ENCODE measurements around the gene GARNL3. TPM values are rescaled to one million over a fixed set of nuclear protein-coding genes. Genes with fewer than 3 reads are reported as not detected.

GARNL3 gene
- total RNA-seq, 1 experiment from 2014 or later: 1.2 TPM

- Histone ChIP-seq H4K20me1 (ENCODE audit: insufficient read depth, low read depth, low read length) (no peaks in the 10 kb centered on the region), H3K4me3 (ENCODE audit: low read length) (no peak overlapping the region), H3K9me3 (ENCODE audit: low read length) (no peaks in the 10 kb centered on the region), H3K9ac (ENCODE audit: low read length) (no peak overlapping the region), H3K9me2 (replicated peaks; ENCODE audit: insufficient read depth, low read length) (no peaks in the 10 kb centered on the region), H3K4me1 (ENCODE audit: low read length) (no peaks in the 10 kb centered on the region), H2AFZ (ENCODE audit: low read length) (no peak overlapping the region), H3K27ac (ENCODE audit: low read length) (no peak overlapping the region), H3K79me2 (ENCODE audit: low read length) (no peaks in the 10 kb centered on the region), H3K4me2 (ENCODE audit: low read depth, low read length, poor library complexity, severe bottlenecking) (no peak overlapping the region), H3K36me3 (ENCODE audit: insufficient read depth, low read length) (no peaks in the 10 kb centered on the region), H3K27me3 (ENCODE audit: low read length) (no peaks in the 10 kb centered on the region; the same call in 1 of the 2 replicates)
- DNase-seq: no peak
Observed at GRCh38 chr9:127380479-127380878, 115.9 kb downstream of the GARNL3 start.

GRCh38 chr9:127382541-127382940 lies 118.0 kb downstream of the GARNL3 start:
- no peaks in the 10 kb centered on the region for H3K9me2 ChIP-seq (replicated peaks; ENCODE audit: insufficient read depth, low read length)
- H2AFZ ChIP-seq (ENCODE audit: low read length): no peak overlapping the region
- no peak overlapping the region for H3K27ac ChIP-seq (ENCODE audit: low read length)
- H3K79me2 ChIP-seq (ENCODE audit: low read length): no peaks in the 10 kb centered on the region
- H3K4me1 ChIP-seq (ENCODE audit: low read length): peaks cover 18% of the 10 kb centered on the region
- no peaks in the 10 kb centered on the region for H4K20me1 ChIP-seq (ENCODE audit: insufficient read depth, low read depth, low read length)
- no peaks in the 10 kb centered on the region for H3K9me3 ChIP-seq (ENCODE audit: low read length)
- no peaks in the 10 kb centered on the region; the same call in 1 of the 2 replicates for H3K27me3 ChIP-seq (ENCODE audit: low read length)
- no peak overlapping the region for H3K4me3 ChIP-seq (ENCODE audit: low read length)
- H3K36me3 ChIP-seq (ENCODE audit: insufficient read depth, low read length): no peaks in the 10 kb centered on the region
- no peak overlapping the region for H3K9ac ChIP-seq (ENCODE audit: low read length)
- DNase-seq: no peak
- no peak overlapping the region for H3K4me2 ChIP-seq (ENCODE audit: low read depth, low read length, poor library complexity, severe bottlenecking)

- no peak for DNase-seq
- H3K9me2 ChIP-seq (replicated peaks; ENCODE audit: insufficient read depth, low read length): no peaks in the 10 kb centered on the region
- H3K9ac ChIP-seq (ENCODE audit: low read length): no peak overlapping the region
- H4K20me1 ChIP-seq (ENCODE audit: insufficient read depth, low read depth, low read length): no peaks in the 10 kb centered on the region
- no peak overlapping the region for H2AFZ ChIP-seq (ENCODE audit: low read length)
- H3K9me3 ChIP-seq (ENCODE audit: low read length): no peaks in the 10 kb centered on the region
- H3K4me3 ChIP-seq (ENCODE audit: low read length): no peak overlapping the region
- H3K4me1 ChIP-seq (ENCODE audit: low read length): peaks cover 34% of the 10 kb centered on the region
- no peaks in the 10 kb centered on the region for H3K36me3 ChIP-seq (ENCODE audit: insufficient read depth, low read length)
- H3K27ac ChIP-seq (ENCODE audit: low read length): no peak overlapping the region
- H3K4me2 ChIP-seq (ENCODE audit: low read depth, low read length, poor library complexity, severe bottlenecking): no peak overlapping the region
- H3K27me3 ChIP-seq (ENCODE audit: low read length): no peaks in the 10 kb centered on the region; the same call in 1 of the 2 replicates
- no peaks in the 10 kb centered on the region for H3K79me2 ChIP-seq (ENCODE audit: low read length)
Observed at GRCh38 chr9:127384016-127384730, 119.6 kb downstream of the GARNL3 start.

GRCh38 chr9:127384901-127385300 lies 120.3 kb downstream of the GARNL3 start:
- DNase-seq: no peak
- Histone ChIP-seq H3K4me2 (ENCODE audit: low read depth, low read length, poor library complexity, severe bottlenecking) (no peak overlapping the region), H3K4me1 (ENCODE audit: low read length) (peaks cover 37% of the 10 kb centered on the region), H2AFZ (ENCODE audit: low read length) (no peak overlapping the region), H3K9ac (ENCODE audit: low read length) (no peak overlapping the region), H3K9me2 (replicated peaks; ENCODE audit: insufficient read depth, low read length) (no peaks in the 10 kb centered on the region), H3K4me3 (ENCODE audit: low read length) (no peak overlapping the region), H3K79me2 (ENCODE audit: low read length) (no peaks in the 10 kb centered on the region), H3K27me3 (ENCODE audit: low read length) (no peaks in the 10 kb centered on the region; the same call in 1 of the 2 replicates), H3K9me3 (ENCODE audit: low read length) (no peaks in the 10 kb centered on the region), H4K20me1 (ENCODE audit: insufficient read depth, low read depth, low read length) (no peaks in the 10 kb centered on the region), H3K27ac (ENCODE audit: low read length) (no peak overlapping the region), H3K36me3 (ENCODE audit: insufficient read depth, low read length) (no peaks in the 10 kb centered on the region)

- Histone ChIP-seq H3K9me2 (replicated peaks; ENCODE audit: insufficient read depth, low read length) (no peaks in the 10 kb centered on the region), H3K36me3 (ENCODE audit: insufficient read depth, low read length) (no peaks in the 10 kb centered on the region), H2AFZ (ENCODE audit: low read length) (no peak overlapping the region), H3K9me3 (ENCODE audit: low read length) (no peaks in the 10 kb centered on the region), H3K79me2 (ENCODE audit: low read length) (no peaks in the 10 kb centered on the region), H3K4me3 (ENCODE audit: low read length) (no peak overlapping the region), H3K27me3 (ENCODE audit: low read length) (no peaks in the 10 kb centered on the region), H3K4me2 (ENCODE audit: low read depth, low read length, poor library complexity, severe bottlenecking) (no peak overlapping the region), H3K9ac (ENCODE audit: low read length) (no peak overlapping the region), H4K20me1 (ENCODE audit: insufficient read depth, low read depth, low read length) (no peaks in the 10 kb centered on the region), H3K4me1 (ENCODE audit: low read length) (peaks cover 37% of the 10 kb centered on the region), H3K27ac (ENCODE audit: low read length) (no peak overlapping the region)
- no peak for DNase-seq
Observed at GRCh38 chr9:127386249-127386648, 121.7 kb downstream of the GARNL3 start.

- Histone ChIP-seq H3K4me3 (ENCODE audit: low read length) (no peak overlapping the region), H3K4me2 (ENCODE audit: low read depth, low read length, poor library complexity, severe bottlenecking) (no peak overlapping the region), H3K27me3 (ENCODE audit: low read length) (no peaks in the 10 kb centered on the region), H3K27ac (ENCODE audit: low read length) (no peak overlapping the region), H2AFZ (ENCODE audit: low read length) (no peak overlapping the region), H4K20me1 (ENCODE audit: insufficient read depth, low read depth, low read length) (no peaks in the 10 kb centered on the region), H3K9me2 (replicated peaks; ENCODE audit: insufficient read depth, low read length) (no peaks in the 10 kb centered on the region), H3K9me3 (ENCODE audit: low read length) (no peaks in the 10 kb centered on the region), H3K4me1 (ENCODE audit: low read length) (peaks cover 37% of the 10 kb centered on the region), H3K9ac (ENCODE audit: low read length) (0 out of 2 replicates have a peak overlapping the region, but pooled peaks have one; percentile 1), H3K36me3 (ENCODE audit: insufficient read depth, low read length) (no peaks in the 10 kb centered on the region), H3K79me2 (ENCODE audit: low read length) (no peaks in the 10 kb centered on the region)
- no peak for DNase-seq
Observed at GRCh38 chr9:127386981-127387380, 122.4 kb downstream of the GARNL3 start.

- H3K27me3 ChIP-seq (ENCODE audit: low read length): no peaks in the 10 kb centered on the region
- H3K4me2 ChIP-seq (ENCODE audit: low read depth, low read length, poor library complexity, severe bottlenecking): peak overlapping the region; percentile 55
- no peaks in the 10 kb centered on the region for H4K20me1 ChIP-seq (ENCODE audit: insufficient read depth, low read depth, low read length)
- H3K79me2 ChIP-seq (ENCODE audit: low read length): no peaks in the 10 kb centered on the region
- peak overlapping the region; percentile 31; the same call in 1 of the 2 replicates for H2AFZ ChIP-seq (ENCODE audit: low read length)
- H3K9me2 ChIP-seq (replicated peaks; ENCODE audit: insufficient read depth, low read length): no peaks in the 10 kb centered on the region
- DNase-seq: peak; percentile 92
- H3K4me1 ChIP-seq (ENCODE audit: low read length): peaks cover 37% of the 10 kb centered on the region
- no peaks in the 10 kb centered on the region for H3K9me3 ChIP-seq (ENCODE audit: low read length)
- no peak overlapping the region; the same call in 1 of the 2 replicates for H3K4me3 ChIP-seq (ENCODE audit: low read length)
- peak overlapping the region; percentile 34; the same call in 1 of the 2 replicates for H3K9ac ChIP-seq (ENCODE audit: low read length)
- H3K36me3 ChIP-seq (ENCODE audit: insufficient read depth, low read length): no peaks in the 10 kb centered on the region
- peak overlapping the region; percentile 72 for H3K27ac ChIP-seq (ENCODE audit: low read length)
Observed at GRCh38 chr9:127388037-127388855, 123.7 kb downstream of the GARNL3 start.

- Histone ChIP-seq H3K36me3 (ENCODE audit: insufficient read depth, low read length) (no peaks in the 10 kb centered on the region), H3K9me2 (replicated peaks; ENCODE audit: insufficient read depth, low read length) (no peaks in the 10 kb centered on the region), H3K9ac (ENCODE audit: low read length) (peak overlapping the region; percentile 34; the same call in 1 of the 2 replicates), H3K27me3 (ENCODE audit: low read length) (no peaks in the 10 kb centered on the region), H3K4me3 (ENCODE audit: low read length) (no peak overlapping the region; the same call in 1 of the 2 replicates), H4K20me1 (ENCODE audit: insufficient read depth, low read depth, low read length) (no peaks in the 10 kb centered on the region), H2AFZ (ENCODE audit: low read length) (peak overlapping the region; percentile 31; the same call in 1 of the 2 replicates), H3K4me1 (ENCODE audit: low read length) (peaks cover 37% of the 10 kb centered on the region), H3K4me2 (ENCODE audit: low read depth, low read length, poor library complexity, severe bottlenecking) (peak overlapping the region; percentile 55), H3K27ac (ENCODE audit: low read length) (peak overlapping the region; percentile 72), H3K79me2 (ENCODE audit: low read length) (no peaks in the 10 kb centered on the region), H3K9me3 (ENCODE audit: low read length) (no peaks in the 10 kb centered on the region)
- peak; percentile 47 for DNase-seq
Observed at GRCh38 chr9:127388856-127389238, 124.3 kb downstream of the GARNL3 start.
